ENCODE measurements around the gene SPECC1. TPM values are rescaled to one million over a fixed set of nuclear protein-coding genes. Genes with fewer than 3 reads are reported as not detected.

Gene SPECC1
- polyA plus RNA-seq, 1 of the 3 experiments (the other 2 are of a cell fraction) = 11.2 TPM

DNA sequence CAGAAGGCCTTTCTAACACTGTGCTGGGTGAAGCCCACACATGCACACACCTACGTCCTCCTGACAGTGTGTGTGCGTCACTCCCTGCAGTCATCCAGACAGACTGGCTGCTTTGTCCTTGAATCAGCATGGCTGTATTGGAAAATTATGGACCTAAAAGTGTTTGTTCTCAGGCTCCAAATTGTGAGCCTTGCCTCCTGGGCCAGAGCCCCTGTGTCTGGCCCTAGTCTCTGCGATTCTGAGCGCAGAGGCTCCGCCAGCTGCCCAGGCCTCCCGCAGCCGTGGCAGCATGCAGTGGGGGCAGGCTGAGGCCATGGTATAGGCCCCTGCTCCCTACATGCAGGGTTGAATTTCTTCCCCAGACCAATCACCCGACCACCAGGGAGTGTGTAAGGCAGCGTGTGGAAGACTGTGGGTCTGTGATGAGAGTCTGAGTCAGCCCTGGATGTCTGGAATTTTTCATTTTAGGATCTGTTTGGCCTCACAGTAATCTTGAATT lies 291.3 kb downstream of the SPECC1 start (continued):
- no peak for TF ChIP-seq TAF1 (IDR thresholded peaks at IDR 0.05; ENCODE audit: borderline replicate concordance, low read depth, low read length)
- no peak for TF ChIP-seq GATA2 (CRISPR knock-in tag; IDR thresholded peaks at IDR 0.05)
- TF ChIP-seq RFX5 (IDR thresholded peaks at IDR 0.05; ENCODE audit: low read length) = no peak
- no peak for TF ChIP-seq FOXJ3 (CRISPR knock-in tag; IDR thresholded peaks at IDR 0.05)
- peak; percentile 33; the same call in 1 of the 2 replicates for TF ChIP-seq JUND (IDR thresholded peaks at IDR 0.05)
- TF ChIP-seq, protein P1, sequence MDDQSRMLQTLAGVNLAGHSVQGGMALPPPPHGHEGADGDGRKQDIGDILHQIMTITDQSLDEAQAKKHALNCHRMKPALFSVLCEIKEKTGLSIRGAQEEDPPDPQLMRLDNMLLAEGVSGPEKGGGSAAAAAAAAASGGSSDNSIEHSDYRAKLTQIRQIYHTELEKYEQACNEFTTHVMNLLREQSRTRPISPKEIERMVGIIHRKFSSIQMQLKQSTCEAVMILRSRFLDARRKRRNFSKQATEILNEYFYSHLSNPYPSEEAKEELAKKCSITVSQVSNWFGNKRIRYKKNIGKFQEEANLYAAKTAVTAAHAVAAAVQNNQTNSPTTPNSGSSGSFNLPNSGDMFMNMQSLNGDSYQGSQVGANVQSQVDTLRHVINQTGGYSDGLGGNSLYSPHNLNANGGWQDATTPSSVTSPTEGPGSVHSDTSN (IDR thresholded peaks at IDR 0.05) = peak; percentile 59
- no peak for TF ChIP-seq POLR2AphosphoS5 (IDR thresholded peaks at IDR 0.05; ENCODE audit: low read depth, low read length)
- peak; percentile 71 for TF ChIP-seq TCF12 (IDR thresholded peaks at IDR 0.05)
- no peak for TF ChIP-seq RAD21 (IDR thresholded peaks at IDR 0.05; ENCODE audit: low read length)
- 0 out of 2 replicates have a peak, but pooled peaks have one; percentile 40 for TF ChIP-seq MAX (IDR thresholded peaks at IDR 0.05; ENCODE audit: low read depth)
- TF ChIP-seq, protein P2, sequence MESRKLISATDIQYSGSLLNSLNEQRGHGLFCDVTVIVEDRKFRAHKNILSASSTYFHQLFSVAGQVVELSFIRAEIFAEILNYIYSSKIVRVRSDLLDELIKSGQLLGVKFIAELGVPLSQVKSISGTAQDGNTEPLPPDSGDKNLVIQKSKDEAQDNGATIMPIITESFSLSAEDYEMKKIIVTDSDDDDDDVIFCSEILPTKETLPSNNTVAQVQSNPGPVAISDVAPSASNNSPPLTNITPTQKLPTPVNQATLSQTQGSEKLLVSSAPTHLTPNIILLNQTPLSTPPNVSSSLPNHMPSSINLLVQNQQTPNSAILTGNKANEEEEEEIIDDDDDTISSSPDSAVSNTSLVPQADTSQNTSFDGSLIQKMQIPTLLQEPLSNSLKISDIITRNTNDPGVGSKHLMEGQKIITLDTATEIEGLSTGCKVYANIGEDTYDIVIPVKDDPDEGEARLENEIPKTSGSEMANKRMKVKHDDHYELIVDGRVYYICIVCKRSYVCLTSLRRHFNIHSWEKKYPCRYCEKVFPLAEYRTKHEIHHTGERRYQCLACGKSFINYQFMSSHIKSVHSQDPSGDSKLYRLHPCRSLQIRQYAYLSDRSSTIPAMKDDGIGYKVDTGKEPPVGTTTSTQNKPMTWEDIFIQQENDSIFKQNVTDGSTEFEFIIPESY (IDR thresholded peaks at IDR 0.05; ENCODE audit: borderline replicate concordance, low read depth) = no peak

- peaks cover 5 to 13% of the 10 kb centered on the region in 2 experiments; a peak in 2 of 4 replicates for H3K4me1 ChIP-seq (ENCODE audit: control insufficient read depth in 1 of 2, insufficient read depth in 2 of 2, low read depth in 1 of 2, low read length in 1 of 2)
- H3F3A ChIP-seq (replicated peaks; ENCODE audit: insufficient read depth) = peaks cover 5% of the 10 kb centered on the region
- WGBS (ENCODE audit: low lambda C conversion rate) = 96% methylated on average over 9 of the region's 9 CpGs
- TF ChIP-seq RAD21 (IDR thresholded peaks at IDR 0.05; ENCODE audit: low read length) = no peak
- TF ChIP-seq CTCF (IDR thresholded peaks at IDR 0.05) = no peak
- no peak for TF ChIP-seq RFX5 (IDR thresholded peaks at IDR 0.05; ENCODE audit: low read length)
- POLR2A ChIA-PET = no interaction called here
- CTCF ChIA-PET = interaction anchor here (1.2 kb wide), 1 partner anchor 75 kb away, joined by 4 read pairs; no protein-coding TSS in a partner anchor
- no peaks in the 10 kb centered on the region for H3K79me2 ChIP-seq (ENCODE audit: insufficient read depth)
- peaks cover 0 to 18% of the 10 kb centered on the region in 2 experiments for H3K36me3 ChIP-seq (replicated peaks in 1 of 2; ENCODE audit: control insufficient read depth in 1 of 2, insufficient read depth in 2 of 2, low read length in 1 of 2)
- H4K20me1 ChIP-seq (ENCODE audit: insufficient read depth) = no peaks in the 10 kb centered on the region
- no peak overlapping the region for H3K9ac ChIP-seq
- no peak for DNase-seq
- H3K27me3 ChIP-seq (ENCODE audit: insufficient read depth) = no peaks in the 10 kb centered on the region
- H3K9me3 ChIP-seq = peaks cover 8% of the 10 kb centered on the region; the same call in 1 of the 2 replicates
- H3K9me2 ChIP-seq = no peaks in the 10 kb centered on the region
- H3K4me3 ChIP-seq (ENCODE audit: low read depth in 2 of 2, low read length in 1 of 2) = no peak overlapping the region
- no peak overlapping the region for H2AFZ ChIP-seq (ENCODE audit: low read depth)
- no peak overlapping the region for H3K4me2 ChIP-seq
- no peak overlapping the region for H3K27ac ChIP-seq (ENCODE audit: low read depth in 2 of 2, low read length in 1 of 2)
Measured at GRCh38 chr17:20302246-20302917, 293.2 kb downstream of the SPECC1 start.
